Measurements from ENCODE around the gene CPED1. TPM values are rescaled to one million over a fixed set of nuclear protein-coding genes. Genes with fewer than 3 reads are reported as not detected.

CPED1 gene
- total RNA-seq, 4 donors from 2014 or later = 15.0 to 32.1 (median 21.8) TPM

- no peak for DNase-seq (ENCODE audit: low spot score in 2 of 2)
- H3K36me3 ChIP-seq = peaks cover 0 to 6% (median 4%) of the 10 kb centered on the region in 3 donors
- no peaks in the 10 kb centered on the region for H3K27me3 ChIP-seq
- WGBS, 2 donors = 85 to 93% methylated on average over 2 of the region's 2 CpGs
- H3K4me1 ChIP-seq = no peaks in the 10 kb centered on the region
- H3K9me3 ChIP-seq = no peaks in the 10 kb centered on the region
- TF ChIP-seq POLR2A (IDR thresholded peaks at IDR 0.05) = no peak
- no peak for TF ChIP-seq EP300 (IDR thresholded peaks at IDR 0.05)
- TF ChIP-seq, protein P1, sequence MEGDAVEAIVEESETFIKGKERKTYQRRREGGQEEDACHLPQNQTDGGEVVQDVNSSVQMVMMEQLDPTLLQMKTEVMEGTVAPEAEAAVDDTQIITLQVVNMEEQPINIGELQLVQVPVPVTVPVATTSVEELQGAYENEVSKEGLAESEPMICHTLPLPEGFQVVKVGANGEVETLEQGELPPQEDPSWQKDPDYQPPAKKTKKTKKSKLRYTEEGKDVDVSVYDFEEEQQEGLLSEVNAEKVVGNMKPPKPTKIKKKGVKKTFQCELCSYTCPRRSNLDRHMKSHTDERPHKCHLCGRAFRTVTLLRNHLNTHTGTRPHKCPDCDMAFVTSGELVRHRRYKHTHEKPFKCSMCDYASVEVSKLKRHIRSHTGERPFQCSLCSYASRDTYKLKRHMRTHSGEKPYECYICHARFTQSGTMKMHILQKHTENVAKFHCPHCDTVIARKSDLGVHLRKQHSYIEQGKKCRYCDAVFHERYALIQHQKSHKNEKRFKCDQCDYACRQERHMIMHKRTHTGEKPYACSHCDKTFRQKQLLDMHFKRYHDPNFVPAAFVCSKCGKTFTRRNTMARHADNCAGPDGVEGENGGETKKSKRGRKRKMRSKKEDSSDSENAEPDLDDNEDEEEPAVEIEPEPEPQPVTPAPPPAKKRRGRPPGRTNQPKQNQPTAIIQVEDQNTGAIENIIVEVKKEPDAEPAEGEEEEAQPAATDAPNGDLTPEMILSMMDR (IDR thresholded peaks at IDR 0.05) = no peak
- no peak overlapping the region for H3K4me3 ChIP-seq
- H3K27ac ChIP-seq = no peak overlapping the region
These were observed 312.3 kb downstream of the CPED1 start for GRCh38 chr7:121300685-121301420.

DNA sequence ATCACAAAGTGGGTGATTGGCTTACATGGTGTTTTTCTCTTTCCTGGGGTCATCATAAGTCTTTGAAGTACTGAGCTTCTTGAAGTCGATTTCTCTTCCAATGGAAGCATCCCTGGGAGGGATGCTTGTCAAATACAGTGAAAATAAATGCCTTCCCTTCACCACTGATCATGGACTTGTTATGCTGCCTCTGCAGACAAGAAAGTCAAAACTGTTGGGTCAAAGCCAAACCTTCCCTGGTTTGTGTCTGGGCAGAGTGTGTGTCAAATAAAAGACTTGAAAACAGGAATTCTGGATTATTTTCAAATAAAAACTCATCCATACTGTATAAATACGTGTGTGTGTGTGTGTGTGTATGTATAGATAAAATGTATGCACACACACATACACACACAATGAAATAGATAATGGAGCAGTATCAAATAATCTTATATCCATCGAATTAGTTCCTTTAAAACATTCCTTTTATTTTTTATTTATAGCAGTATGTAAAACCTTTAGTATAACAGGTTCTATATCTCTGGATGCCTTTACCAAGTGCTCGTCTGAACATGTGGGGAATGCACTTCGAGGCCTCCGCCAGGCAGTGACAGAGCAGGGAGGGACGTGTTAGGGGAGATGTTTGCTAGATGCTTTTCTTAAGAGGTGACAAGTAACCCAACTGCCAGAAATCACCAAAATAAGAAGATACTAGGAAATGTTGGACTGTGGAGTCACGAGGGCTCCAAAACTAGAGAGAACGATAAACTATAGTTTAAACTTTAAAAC is 313.1 kb downstream of the CPED1 start:
- WGBS, 2 donors = 75 to 82% methylated on average over 9 of the region's 9 CpGs
- H3K4me1 ChIP-seq = no peaks in the 10 kb centered on the region
- DNase-seq (ENCODE audit: low spot score in 2 of 2) = no peak
- TF ChIP-seq, protein P1 (IDR thresholded peaks at IDR 0.05) = no peak
- TF ChIP-seq EP300 (IDR thresholded peaks at IDR 0.05) = no peak
- TF ChIP-seq POLR2A (IDR thresholded peaks at IDR 0.05) = no peak
- no peaks in the 10 kb centered on the region for H3K27me3 ChIP-seq
- no peaks in the 10 kb centered on the region for H3K9me3 ChIP-seq
- H3K4me3 ChIP-seq = no peak overlapping the region
- H3K27ac ChIP-seq = no peak overlapping the region
- H3K36me3 ChIP-seq = peaks cover 0 to 4% (median 0%) of the 10 kb centered on the region in 3 donors

GRCh38 chr7:121302214-121302745 is 313.8 kb downstream of the CPED1 start:
- Histone ChIP-seq H3K27me3 (no peaks in the 10 kb centered on the region), H3K4me1 (no peaks in the 10 kb centered on the region), H3K4me3 (no peak overlapping the region), H3K27ac (no peak overlapping the region), H3K9me3 (no peaks in the 10 kb centered on the region), H3K36me3 (peaks cover 0 to 4% (median 0%) of the 10 kb centered on the region in 3 donors)
- no peak for DNase-seq (ENCODE audit: low spot score in 2 of 2)
- TF ChIP-seq, protein P1 (IDR thresholded peaks at IDR 0.05) = no peak
- TF ChIP-seq EP300 (IDR thresholded peaks at IDR 0.05) (no peak), POLR2A (IDR thresholded peaks at IDR 0.05) (no peak)
- WGBS, 2 donors = 90 to 94% methylated on average over 8 of the region's 8 CpGs

GRCh38 chr7:121303422-121304101 is 315.1 kb downstream of the CPED1 start:
- DNase-seq (ENCODE audit: low spot score in 2 of 2) = no peak
- Histone ChIP-seq H3K27me3 (no peaks in the 10 kb centered on the region), H3K36me3 (peaks cover 0 to 4% (median 0%) of the 10 kb centered on the region in 3 donors), H3K4me1 (no peaks in the 10 kb centered on the region), H3K4me3 (no peak overlapping the region), H3K9me3 (no peaks in the 10 kb centered on the region), H3K27ac (no peak overlapping the region)
- 92 to 97% methylated on average over 6 of the region's 6 CpGs for WGBS, 2 donors
- TF ChIP-seq, protein P1 (IDR thresholded peaks at IDR 0.05) = no peak
- TF ChIP-seq POLR2A (IDR thresholded peaks at IDR 0.05) (no peak), EP300 (IDR thresholded peaks at IDR 0.05) (no peak)

Measured in tibial nerve (tissue), 4 donors.